K562 (cell line): ENCODE measurements around the gene PPM1N. TPM values are rescaled to one million over a fixed set of nuclear protein-coding genes. Genes with fewer than 3 reads are reported as not detected.

Source experiments
- ATF7 ChIP-seq: fragments of 450-650 bp; IDR thresholded peaks from 2 replicates; pipeline ENCODE4 v1.7.1; 2014; ENCODE audit warnings: mild to moderate bottlenecking, moderate library complexity
- BRD9 ChIP-seq: fragments of 450-650 bp; IDR thresholded peaks from 2 replicates; pipeline ENCODE4 v1.6.1; 2018; ENCODE audit warnings: low read depth; ENCODE audit not compliant: partially characterized antibody
- CBFA2T2 ChIP-seq: fragments of 450-650 bp; conservative IDR thresholded peaks from 2 replicates; pipeline ENCODE4 v1.6.1; 2017; ENCODE audit warnings: mild to moderate bottlenecking
- GATA2 ChIP-seq: sonication (generic); formaldehyde crosslinking; IDR thresholded peaks from 2 replicates; pipeline ENCODE4 v1.4.0; 2020; ENCODE audit warnings: mild to moderate bottlenecking, missing genetic modification reagents
- HDAC1 ChIP-seq, 2 experiments: fragments of 450-650 bp; IDR thresholded peaks; 2 replicates each; pipeline ENCODE4 v1.6.1; 2016 to 2017; ENCODE audit warnings: inconsistent platforms in 1 of 2, mild to moderate bottlenecking in 1 of 2, moderate library complexity in 1 of 2
- HDAC6 ChIP-seq: IDR thresholded peaks from 2 replicates; pipeline ENCODE4 v1.6.1; 2012; ENCODE audit warnings: low read depth, mild to moderate bottlenecking, control low read depth, inconsistent platforms, low read length, moderate library complexity
- HDAC8 ChIP-seq: fragments of 450-650 bp; IDR thresholded peaks from 2 replicates; pipeline ENCODE4 v1.6.1; 2016; ENCODE audit warnings: mild to moderate bottlenecking, missing genetic modification characterization, moderate library complexity, missing compliant biosample characterization
- NFIX ChIP-seq: fragments of 250-450 bp; sonication (Bioruptor Pico); IDR thresholded peaks from 2 replicates; pipeline ENCODE4 v1.4.0; 2020; ENCODE audit warnings: low read depth, mild to moderate bottlenecking, moderate library complexity
- NR3C1 ChIP-seq: sonication (generic); formaldehyde crosslinking; IDR thresholded peaks from 2 replicates; pipeline ENCODE4 v1.8.1; 2022; ENCODE audit warnings: missing genetic modification reagents
- SMC3 ChIP-seq: conservative IDR thresholded peaks from 2 replicates; pipeline ENCODE4 v1.6.1; 2011; ENCODE audit warnings: low read depth, low read length, improper control_type of control experiment; ENCODE audit not compliant: insufficient read depth
- SNIP1 ChIP-seq: fragments of 450-650 bp; IDR thresholded peaks from 2 replicates; pipeline ENCODE4 v1.7.1; 2017; ENCODE audit warnings: low read depth, mild to moderate bottlenecking
- SPI1 ChIP-seq: IDR thresholded peaks from 2 replicates; pipeline ENCODE4 v1.6.1; 2011; ENCODE audit warnings: low read depth, low read length, control low read depth, borderline replicate concordance
- TCF3 ChIP-seq: sonication (generic); formaldehyde crosslinking; IDR thresholded peaks from 2 replicates; pipeline ENCODE4 v1.4.0; 2020; ENCODE audit warnings: mild to moderate bottlenecking, missing genetic modification reagents
- WHSC1 ChIP-seq: IDR thresholded peaks from one replicate; pipeline ENCODE4 v1.6.1; 2012; ENCODE audit warnings: low read length, control low read depth, inconsistent platforms
- XRCC4 ChIP-seq: IDR thresholded peaks from one replicate; pipeline ENCODE4 v1.6.1; 2011; ENCODE audit not compliant: insufficient read depth, insufficient read length; ENCODE audit errors: extremely low read depth
- ZNF23 ChIP-seq: fragments of 250-450 bp; sonication (Bioruptor Pico); IDR thresholded peaks from 2 replicates; pipeline ENCODE4 v1.4.0; 2020; ENCODE audit warnings: mild to moderate bottlenecking
- ZNF232 ChIP-seq: sonication (generic); formaldehyde crosslinking; IDR thresholded peaks from 2 replicates; pipeline ENCODE4 v1.8.0; 2022; ENCODE audit warnings: mild to moderate bottlenecking, missing genetic modification reagents
- ZNF274 ChIP-seq: IDR thresholded peaks from 2 replicates; pipeline ENCODE4 v1.6.1; 2011; ENCODE audit warnings: low read depth, mild to moderate bottlenecking, low read length, moderate library complexity, borderline replicate concordance
- ZNF644 ChIP-seq: fragments of 200-800 bp; sonication (Bioruptor generic); IDR thresholded peaks from 2 replicates; pipeline ENCODE4 v1.6.1; 2016; ENCODE audit warnings: low read depth, missing genetic modification characterization, missing compliant biosample characterization
- polyA plus RNA-seq, 8 experiments: library from polyadenylated mRNA; depleted of rRNA in 4 of 8; stranded (reverse) in 5 of 8; unstranded in 3 of 8; fragments of >200 nt; fragmentation: Nextera tagmentation in 2 of 8; fragmentation: Illumina TruSeq in 1 of 8; extraction: Ambion mirVana in 2 of 8; extraction: Trizol in 1 of 8; gene quantifications; 2 replicates each; pipeline versions ENCODE4 v1.2.1 to v1.2.3, GENCODE V29; 2011 to 2014; ENCODE audit warnings: inconsistent platforms in 1 of 8, missing spikeins in 1 of 8
- total RNA-seq, 7 experiments: library from RNA; depleted of rRNA in 6 of 7; stranded (reverse); fragments of >200 nt in 6 of 7; fragmentation: Illumina TruSeq in 2 of 7; extraction: Trizol in 2 of 7; gene quantifications; 2 replicates each; pipeline versions ENCODE4 v1.2.1 to v1.2.3, GENCODE V29; 2011 to 2021; ENCODE audit warnings: low replicate concordance in 1 of 7
- TF ChIP-seq, protein P1 (sequence below): sonication (generic); formaldehyde crosslinking; IDR thresholded peaks from 2 replicates; pipeline ENCODE4 v1.9.0; 2022; ENCODE audit warnings: mild to moderate bottlenecking, missing genetic modification reagents
- TF ChIP-seq, protein P2 (sequence below): IDR thresholded peaks from 2 replicates; pipeline ENCODE4 v1.6.1; 2016; ENCODE audit warnings: missing genetic modification characterization, missing compliant biosample characterization
- TF ChIP-seq, protein P3 (sequence below): fragments of 450-650 bp; IDR thresholded peaks from 2 replicates; pipeline ENCODE4 v1.6.1; 2016; ENCODE audit warnings: missing biosample characterization, missing genetic modification characterization
- TF ChIP-seq, protein P4 (sequence below): sonication (generic); formaldehyde crosslinking; IDR thresholded peaks from 2 replicates; pipeline ENCODE4 v1.8.0; 2022; ENCODE audit warnings: mild to moderate bottlenecking, missing genetic modification reagents
- TF ChIP-seq, protein P5 (sequence below): fragments of 200-800 bp; sonication (Bioruptor generic); IDR thresholded peaks from 2 replicates; pipeline ENCODE4 v1.6.1; 2017; ENCODE audit warnings: missing genetic modification characterization, missing compliant biosample characterization

PPM1N gene
- total and polyA plus RNA-seq, 9 of the 15 experiments (the other 6 are each of a cell fraction or from before 2014, with no cell fraction given): 4.5 to 15.6 (median 8.7) TPM

DNA sequence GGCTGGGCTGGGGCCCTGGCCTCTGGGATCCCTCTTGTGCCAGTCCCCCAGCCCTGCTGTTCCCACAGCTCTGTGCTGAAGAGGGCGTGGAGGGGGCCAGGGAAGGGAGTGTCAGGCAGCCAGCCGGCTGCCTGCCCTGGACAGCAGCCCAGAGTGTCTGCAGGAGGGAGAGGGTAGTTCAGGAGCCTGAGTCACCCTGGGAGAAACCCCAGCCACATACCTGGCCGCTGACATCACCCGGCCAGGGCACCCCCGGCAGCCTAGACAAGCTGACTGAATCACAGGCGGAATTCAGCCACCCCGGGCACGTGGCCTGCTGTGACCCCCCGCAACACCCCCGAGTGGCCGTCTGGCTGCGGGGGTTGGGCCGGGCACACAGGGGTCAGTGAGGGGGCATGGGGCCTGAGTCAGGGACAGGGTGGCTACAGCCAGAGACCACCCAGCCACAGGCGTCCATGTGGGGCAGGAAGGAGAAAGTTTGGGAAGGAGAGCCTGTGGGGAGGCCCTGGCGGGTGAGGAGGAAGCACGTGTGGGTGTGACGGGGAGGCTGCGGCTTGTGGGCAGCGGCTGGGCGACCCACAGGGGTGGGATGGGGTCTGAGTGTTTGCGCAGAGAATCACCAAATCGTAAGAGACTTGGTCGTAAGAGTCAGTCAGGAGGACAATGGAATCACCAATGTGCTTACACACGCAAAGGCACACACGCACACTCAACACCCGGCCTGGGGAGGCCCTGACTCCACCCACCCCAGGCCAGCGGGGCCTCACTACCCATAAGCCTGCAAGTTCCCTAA, 42.3 kb upstream of the PPM1N start (continued):
- TF ChIP-seq, protein P1, sequence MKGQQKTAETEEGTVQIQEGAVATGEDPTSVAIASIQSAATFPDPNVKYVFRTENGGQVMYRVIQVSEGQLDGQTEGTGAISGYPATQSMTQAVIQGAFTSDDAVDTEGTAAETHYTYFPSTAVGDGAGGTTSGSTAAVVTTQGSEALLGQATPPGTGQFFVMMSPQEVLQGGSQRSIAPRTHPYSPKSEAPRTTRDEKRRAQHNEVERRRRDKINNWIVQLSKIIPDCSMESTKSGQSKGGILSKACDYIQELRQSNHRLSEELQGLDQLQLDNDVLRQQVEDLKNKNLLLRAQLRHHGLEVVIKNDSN (CRISPR knock-in tag): peak; percentile 89
- TF ChIP-seq SMC3 (no peak), GATA2 (CRISPR knock-in tag) (no peak), ZNF274 (no peak), SNIP1 (no peak), HDAC8 (tag) (0 out of 2 replicates have a peak, but pooled peaks have one; percentile 74), HDAC1 (IDR thresholded peaks at IDR 0.05) (peak in 1 of 2 experiments; percentile 71; a peak in 2 of 4 replicates), SPI1 (no peak), NR3C1 (CRISPR knock-in tag) (no peak), HDAC6 (no peak), ATF7 (peak; percentile 96), ZNF23 (CRISPR knock-in tag) (no peak), CBFA2T2 (no peak; the same call in none of the 2 replicates), XRCC4 (no peak), BRD9 (peak; percentile 30), ZNF644 (no peak), WHSC1 (no peak), TCF3 (CRISPR knock-in tag) (no peak; the same call in 1 of the 2 replicates), NFIX (CRISPR knock-in tag) (no peak), ZNF232 (CRISPR knock-in tag) (0 out of 2 replicates have a peak, but pooled peaks have one; percentile 20)
- TF ChIP-seq, protein P2, sequence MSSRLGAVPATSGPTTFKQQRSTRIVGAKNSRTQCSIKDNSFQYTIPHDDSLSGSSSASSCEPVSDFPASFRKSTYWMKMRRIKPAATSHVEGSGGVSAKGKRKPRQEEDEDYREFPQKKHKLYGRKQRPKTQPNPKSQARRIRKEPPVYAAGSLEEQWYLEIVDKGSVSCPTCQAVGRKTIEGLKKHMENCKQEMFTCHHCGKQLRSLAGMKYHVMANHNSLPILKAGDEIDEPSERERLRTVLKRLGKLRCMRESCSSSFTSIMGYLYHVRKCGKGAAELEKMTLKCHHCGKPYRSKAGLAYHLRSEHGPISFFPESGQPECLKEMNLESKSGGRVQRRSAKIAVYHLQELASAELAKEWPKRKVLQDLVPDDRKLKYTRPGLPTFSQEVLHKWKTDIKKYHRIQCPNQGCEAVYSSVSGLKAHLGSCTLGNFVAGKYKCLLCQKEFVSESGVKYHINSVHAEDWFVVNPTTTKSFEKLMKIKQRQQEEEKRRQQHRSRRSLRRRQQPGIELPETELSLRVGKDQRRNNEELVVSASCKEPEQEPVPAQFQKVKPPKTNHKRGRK (tag): no peak
- TF ChIP-seq, protein P3, sequence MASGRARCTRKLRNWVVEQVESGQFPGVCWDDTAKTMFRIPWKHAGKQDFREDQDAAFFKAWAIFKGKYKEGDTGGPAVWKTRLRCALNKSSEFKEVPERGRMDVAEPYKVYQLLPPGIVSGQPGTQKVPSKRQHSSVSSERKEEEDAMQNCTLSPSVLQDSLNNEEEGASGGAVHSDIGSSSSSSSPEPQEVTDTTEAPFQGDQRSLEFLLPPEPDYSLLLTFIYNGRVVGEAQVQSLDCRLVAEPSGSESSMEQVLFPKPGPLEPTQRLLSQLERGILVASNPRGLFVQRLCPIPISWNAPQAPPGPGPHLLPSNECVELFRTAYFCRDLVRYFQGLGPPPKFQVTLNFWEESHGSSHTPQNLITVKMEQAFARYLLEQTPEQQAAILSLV: no peak; the same call in 1 of the 2 replicates
- TF ChIP-seq, protein P4, sequence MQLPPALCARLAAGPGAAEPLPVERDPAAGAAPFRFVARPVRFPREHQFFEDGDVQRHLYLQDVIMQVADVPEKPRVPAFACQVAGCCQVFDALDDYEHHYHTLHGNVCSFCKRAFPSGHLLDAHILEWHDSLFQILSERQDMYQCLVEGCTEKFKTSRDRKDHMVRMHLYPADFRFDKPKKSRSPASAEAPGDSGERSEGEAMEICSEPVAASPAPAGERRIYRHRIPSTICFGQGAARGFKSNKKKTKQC: no peak
- TF ChIP-seq, protein P5, sequence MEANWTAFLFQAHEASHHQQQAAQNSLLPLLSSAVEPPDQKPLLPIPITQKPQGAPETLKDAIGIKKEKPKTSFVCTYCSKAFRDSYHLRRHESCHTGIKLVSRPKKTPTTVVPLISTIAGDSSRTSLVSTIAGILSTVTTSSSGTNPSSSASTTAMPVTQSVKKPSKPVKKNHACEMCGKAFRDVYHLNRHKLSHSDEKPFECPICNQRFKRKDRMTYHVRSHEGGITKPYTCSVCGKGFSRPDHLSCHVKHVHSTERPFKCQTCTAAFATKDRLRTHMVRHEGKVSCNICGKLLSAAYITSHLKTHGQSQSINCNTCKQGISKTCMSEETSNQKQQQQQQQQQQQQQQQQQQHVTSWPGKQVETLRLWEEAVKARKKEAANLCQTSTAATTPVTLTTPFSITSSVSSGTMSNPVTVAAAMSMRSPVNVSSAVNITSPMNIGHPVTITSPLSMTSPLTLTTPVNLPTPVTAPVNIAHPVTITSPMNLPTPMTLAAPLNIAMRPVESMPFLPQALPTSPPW (CRISPR knock-in tag): peak; percentile 88
